HL-60 (cell line): ENCODE data around the gene RAB40AL.

ENCODE experiments used
- DNase-seq, 2 experiments: peaks; one replicate each; pipeline ENCODE4 v3.0.0-alpha.2; 2010 to 2020; ENCODE audit warnings: low read depth in 1 of 2, low spot score in 1 of 2
- H3K27ac ChIP-seq: fragments of 250-450 bp; sonication (Bioruptor Pico); replicated peaks from 2 replicates; pipeline ENCODE4 v1.5.1; 2020; ENCODE audit warnings: mild to moderate bottlenecking, moderate library complexity
- H3K27me3 ChIP-seq: fragments of 250-450 bp; sonication (Bioruptor Pico); 2 replicates; pipeline ENCODE4 v1.5.1; 2021; ENCODE audit warnings: mild to moderate bottlenecking, moderate library complexity; ENCODE audit not compliant: insufficient read depth, poor library complexity, severe bottlenecking
- H3K4me3 ChIP-seq: replicated peaks from 2 replicates; pipeline ENCODE4 v1.5.1; 2011; ENCODE audit warnings: mild to moderate bottlenecking, control low read depth, low read length; ENCODE audit not compliant: insufficient read depth
- GABPA ChIP-seq: IDR thresholded peaks from 2 replicates; pipeline ENCODE4 v1.6.1; 2012; ENCODE audit warnings: low read depth
- POLR2AphosphoS5 ChIP-seq: IDR thresholded peaks from 2 replicates; pipeline ENCODE4 v1.6.1; 2012; ENCODE audit warnings: low read depth
- SPI1 ChIP-seq: IDR thresholded peaks from 2 replicates; pipeline ENCODE4 v1.6.1; 2012; ENCODE audit warnings: low read depth, mild to moderate bottlenecking, borderline replicate concordance
- TF ChIP-seq, protein P1 (sequence below): IDR thresholded peaks from 2 replicates; pipeline ENCODE4 v1.6.1; 2012; ENCODE audit warnings: low read depth; ENCODE audit not compliant: insufficient replicate concordance
- TF ChIP-seq, protein P2 (sequence below): IDR thresholded peaks from one replicate; pipeline ENCODE4 v1.5.1; 2011; ENCODE audit warnings: low read length, control low read depth, inconsistent platforms; ENCODE audit not compliant: insufficient read depth

The RAB40AL gene

DNA sequence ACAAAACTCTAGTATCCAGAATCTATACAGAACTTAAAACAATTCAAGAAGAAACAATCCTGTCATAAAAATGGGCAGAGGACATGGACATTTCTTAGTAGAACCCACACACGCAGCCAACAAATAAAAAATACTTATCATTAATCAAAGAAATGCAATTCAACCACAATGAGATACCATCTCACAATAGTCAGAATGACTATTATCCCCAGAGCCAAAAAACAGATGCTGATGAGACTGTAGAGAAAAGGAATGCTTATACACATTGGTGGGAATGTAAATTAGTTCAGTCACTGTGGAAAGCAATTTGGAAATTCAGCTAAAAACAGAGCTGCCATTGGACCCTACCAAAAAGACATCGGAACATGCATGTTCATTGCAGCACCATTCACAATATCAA lies 37.9 kb downstream of the RAB40AL start:
- DNase-seq, result no peak
- no peaks in the 10 kb centered on the region for H3K27me3 ChIP-seq
- H3K27ac ChIP-seq, result peak overlapping the region; percentile 97
- no peak overlapping the region for H3K4me3 ChIP-seq
- TF ChIP-seq, protein P1, sequence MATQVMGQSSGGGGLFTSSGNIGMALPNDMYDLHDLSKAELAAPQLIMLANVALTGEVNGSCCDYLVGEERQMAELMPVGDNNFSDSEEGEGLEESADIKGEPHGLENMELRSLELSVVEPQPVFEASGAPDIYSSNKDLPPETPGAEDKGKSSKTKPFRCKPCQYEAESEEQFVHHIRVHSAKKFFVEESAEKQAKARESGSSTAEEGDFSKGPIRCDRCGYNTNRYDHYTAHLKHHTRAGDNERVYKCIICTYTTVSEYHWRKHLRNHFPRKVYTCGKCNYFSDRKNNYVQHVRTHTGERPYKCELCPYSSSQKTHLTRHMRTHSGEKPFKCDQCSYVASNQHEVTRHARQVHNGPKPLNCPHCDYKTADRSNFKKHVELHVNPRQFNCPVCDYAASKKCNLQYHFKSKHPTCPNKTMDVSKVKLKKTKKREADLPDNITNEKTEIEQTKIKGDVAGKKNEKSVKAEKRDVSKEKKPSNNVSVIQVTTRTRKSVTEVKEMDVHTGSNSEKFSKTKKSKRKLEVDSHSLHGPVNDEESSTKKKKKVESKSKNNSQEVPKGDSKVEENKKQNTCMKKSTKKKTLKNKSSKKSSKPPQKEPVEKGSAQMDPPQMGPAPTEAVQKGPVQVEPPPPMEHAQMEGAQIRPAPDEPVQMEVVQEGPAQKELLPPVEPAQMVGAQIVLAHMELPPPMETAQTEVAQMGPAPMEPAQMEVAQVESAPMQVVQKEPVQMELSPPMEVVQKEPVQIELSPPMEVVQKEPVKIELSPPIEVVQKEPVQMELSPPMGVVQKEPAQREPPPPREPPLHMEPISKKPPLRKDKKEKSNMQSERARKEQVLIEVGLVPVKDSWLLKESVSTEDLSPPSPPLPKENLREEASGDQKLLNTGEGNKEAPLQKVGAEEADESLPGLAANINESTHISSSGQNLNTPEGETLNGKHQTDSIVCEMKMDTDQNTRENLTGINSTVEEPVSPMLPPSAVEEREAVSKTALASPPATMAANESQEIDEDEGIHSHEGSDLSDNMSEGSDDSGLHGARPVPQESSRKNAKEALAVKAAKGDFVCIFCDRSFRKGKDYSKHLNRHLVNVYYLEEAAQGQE, result no peak
- TF ChIP-seq SPI1, result no peak
- no peak for TF ChIP-seq POLR2AphosphoS5
- TF ChIP-seq, protein P2, sequence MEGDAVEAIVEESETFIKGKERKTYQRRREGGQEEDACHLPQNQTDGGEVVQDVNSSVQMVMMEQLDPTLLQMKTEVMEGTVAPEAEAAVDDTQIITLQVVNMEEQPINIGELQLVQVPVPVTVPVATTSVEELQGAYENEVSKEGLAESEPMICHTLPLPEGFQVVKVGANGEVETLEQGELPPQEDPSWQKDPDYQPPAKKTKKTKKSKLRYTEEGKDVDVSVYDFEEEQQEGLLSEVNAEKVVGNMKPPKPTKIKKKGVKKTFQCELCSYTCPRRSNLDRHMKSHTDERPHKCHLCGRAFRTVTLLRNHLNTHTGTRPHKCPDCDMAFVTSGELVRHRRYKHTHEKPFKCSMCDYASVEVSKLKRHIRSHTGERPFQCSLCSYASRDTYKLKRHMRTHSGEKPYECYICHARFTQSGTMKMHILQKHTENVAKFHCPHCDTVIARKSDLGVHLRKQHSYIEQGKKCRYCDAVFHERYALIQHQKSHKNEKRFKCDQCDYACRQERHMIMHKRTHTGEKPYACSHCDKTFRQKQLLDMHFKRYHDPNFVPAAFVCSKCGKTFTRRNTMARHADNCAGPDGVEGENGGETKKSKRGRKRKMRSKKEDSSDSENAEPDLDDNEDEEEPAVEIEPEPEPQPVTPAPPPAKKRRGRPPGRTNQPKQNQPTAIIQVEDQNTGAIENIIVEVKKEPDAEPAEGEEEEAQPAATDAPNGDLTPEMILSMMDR, result no peak
- no peak for TF ChIP-seq GABPA

DNA sequence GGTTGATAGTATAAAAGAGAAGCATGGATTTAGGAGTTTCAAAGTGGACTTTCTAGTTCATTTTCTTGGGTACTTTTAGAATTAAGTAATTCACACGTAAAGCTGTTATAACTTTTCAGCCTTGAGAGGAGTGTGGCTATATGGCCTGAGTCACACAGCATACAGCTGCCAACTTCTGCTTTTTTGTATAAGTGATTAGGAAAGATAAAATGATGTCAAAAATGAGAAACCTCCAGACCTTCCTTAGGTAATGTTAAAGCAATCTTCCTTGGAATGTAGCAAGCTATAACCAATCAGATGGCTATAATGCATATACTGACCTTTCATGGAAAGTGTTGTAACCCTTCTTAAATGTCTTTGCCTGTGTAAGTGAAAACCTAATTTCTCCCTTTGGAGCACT lies 39.2 kb downstream of the RAB40AL start:
- Histone ChIP-seq H3K27ac (peak overlapping the region; percentile 97), H3K4me3 (no peak overlapping the region), H3K27me3 (no peaks in the 10 kb centered on the region)
- DNase-seq, result peak; percentile 58 to 68
- TF ChIP-seq, protein P1, result no peak
- TF ChIP-seq GABPA (no peak), SPI1 (peak; percentile 62; the same call in 1 of the 2 replicates)

DNA sequence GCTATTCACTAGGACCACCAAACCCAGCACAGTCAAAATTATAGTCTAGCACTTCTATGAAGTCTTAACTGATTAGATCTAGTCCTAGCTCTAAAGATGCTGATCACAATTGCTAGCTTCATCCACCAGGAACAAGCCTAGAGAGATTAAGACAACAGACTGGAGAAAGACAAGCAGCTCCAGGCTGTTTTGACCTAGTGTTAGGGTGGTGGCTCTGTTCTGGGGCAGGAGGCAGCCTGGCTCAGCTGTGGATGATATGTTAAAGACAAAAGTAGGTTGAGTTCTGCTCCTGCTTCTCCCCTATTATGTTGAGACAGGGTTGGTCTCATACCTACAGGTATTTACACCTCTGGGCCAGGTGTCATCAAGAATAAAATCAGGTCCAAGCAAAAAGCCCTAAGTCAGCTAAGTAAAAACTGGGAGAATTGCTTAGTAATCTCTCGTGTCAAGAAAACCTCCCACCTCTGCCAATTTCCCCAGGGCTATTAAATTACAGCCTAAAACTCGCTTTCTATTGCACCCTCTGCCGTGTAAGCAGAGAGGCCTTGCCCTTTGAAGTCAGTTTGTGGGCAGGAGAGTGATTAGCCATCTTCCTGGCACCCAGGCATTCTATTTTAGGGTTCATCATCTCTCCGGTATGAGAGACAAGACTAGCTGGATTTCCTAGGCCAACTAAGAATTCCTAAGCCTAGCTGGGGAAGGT lies 39.9 kb downstream of the RAB40AL start:
- DNase-seq, result peak in 1 of 2 experiments; percentile 15
- no peaks in the 10 kb centered on the region for H3K27me3 ChIP-seq
- no peak overlapping the region for H3K4me3 ChIP-seq
- TF ChIP-seq POLR2AphosphoS5, result no peak
- TF ChIP-seq, protein P1, result no peak
- TF ChIP-seq SPI1, result no peak
- no peak for TF ChIP-seq GABPA
- TF ChIP-seq, protein P2, result no peak
- H3K27ac ChIP-seq, result peak overlapping the region; percentile 97
